GM18858 (cell line): ENCODE results near the gene IRF4.

ENCODE experiments used
- ATAC-seq: cut with Tn5 transposase; IDR thresholded peaks from one replicate; pipeline ENCODE4 v1.9.1; 2021; ENCODE audit not compliant: unreplicated experiment

IRF4 gene

DNA sequence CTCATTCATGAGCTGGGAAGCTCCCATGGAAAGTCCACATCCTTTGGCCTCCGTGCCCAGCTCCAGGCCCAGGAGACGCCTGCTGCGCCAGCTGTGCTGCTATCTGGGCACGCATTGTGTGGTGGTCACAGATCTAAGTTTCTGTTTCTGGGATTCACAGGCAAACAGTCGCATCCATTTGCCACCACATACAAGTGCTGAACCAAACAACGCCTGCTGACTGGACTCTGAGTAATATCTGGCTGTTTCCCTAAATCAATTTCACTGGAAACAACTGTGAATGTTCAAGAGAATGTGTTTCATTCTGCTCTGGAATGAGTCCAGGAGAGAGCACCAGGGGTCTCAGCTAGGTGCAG is 45.5 kb downstream of the IRF4 start:
- ATAC-seq = no peak

DNA sequence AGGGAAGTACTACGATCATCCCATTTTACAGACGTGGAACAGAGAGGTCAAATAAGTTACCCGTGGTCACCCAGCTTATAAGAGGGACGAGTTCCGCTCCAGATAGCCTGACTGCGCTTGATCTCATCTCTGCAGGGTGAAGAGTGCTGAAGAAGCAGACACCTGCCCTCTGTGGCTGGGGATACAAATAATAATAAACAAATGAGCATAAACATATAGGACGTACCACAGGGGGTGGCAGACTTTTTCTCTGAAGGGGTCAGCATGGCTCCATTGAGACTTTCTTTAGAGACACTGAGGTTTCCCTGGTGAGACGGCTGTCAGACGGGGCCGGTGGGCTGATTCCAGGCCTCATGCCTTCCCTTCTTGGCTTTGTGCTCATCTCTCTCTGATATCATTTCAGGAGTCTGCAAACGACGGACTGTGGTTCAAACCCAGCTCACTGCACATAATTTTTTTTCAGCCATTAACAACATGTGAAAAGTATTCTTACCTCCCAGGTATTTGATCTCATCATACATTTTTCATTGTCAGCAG is 47.1 kb downstream of the IRF4 start:
- no peak for ATAC-seq

DNA sequence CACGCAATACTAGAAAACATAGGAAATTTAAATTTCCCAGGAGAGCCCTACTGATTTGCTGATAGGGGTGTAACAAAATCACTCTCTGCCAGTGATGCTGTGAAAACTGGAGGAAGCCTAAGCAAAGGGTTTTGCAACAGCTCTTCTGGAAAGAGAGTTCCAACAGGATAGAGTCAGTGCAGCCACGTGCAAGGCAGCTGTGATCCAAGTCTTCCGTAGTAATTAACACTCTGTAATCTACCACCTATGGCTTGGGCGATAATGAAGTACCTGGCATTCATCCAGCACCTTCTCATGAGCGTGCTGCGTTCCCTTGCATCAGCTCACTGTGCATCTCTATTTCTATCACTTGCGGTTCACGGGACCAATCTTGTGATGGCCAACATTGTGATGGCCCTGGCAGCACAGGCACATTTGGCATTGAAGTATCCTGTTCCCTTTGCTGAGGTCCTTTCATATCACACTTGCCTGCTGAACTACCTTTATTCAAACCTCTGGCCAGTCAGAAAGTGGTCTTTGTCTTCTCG is 48.2 kb downstream of the IRF4 start:
- ATAC-seq = no peak

DNA sequence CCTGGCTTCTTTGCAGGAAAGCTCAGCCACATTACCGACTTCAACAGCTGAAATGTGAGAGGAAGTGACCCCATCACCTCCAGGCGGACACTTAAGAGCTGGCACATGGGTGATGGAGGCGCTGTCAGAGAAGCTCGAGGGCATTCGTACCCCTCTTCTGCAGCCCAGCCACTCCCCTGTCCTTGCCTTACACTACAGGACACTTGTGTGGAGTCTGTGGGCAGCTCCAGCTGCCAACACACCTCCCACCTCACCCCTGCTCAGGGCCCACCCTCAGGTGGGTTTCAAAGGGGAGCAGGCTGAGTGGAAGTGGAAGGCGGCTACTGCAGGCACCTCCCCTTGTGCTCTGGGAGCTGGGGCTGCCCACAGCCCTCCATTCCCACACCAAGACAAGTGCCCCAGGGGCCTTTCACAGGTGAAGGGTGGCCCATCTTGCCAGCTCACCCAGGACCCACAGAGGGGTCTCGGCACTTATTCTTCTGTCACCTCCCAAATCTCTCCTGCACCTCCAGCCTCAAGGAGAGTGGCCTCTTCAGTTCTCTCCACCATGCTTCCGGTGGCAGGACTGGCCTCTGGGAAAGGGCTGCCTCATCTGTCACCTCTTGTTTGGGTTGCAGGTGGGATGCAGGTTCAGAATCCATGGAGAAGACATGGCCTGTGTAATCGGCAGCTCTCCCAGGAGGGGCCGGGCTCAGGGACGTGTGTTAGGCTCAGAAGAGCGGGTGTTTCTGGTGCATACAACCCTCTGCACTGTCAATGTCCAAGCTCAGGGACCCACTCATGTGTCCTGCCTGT is 49.8 kb downstream of the IRF4 start:
- ATAC-seq = no peak

DNA sequence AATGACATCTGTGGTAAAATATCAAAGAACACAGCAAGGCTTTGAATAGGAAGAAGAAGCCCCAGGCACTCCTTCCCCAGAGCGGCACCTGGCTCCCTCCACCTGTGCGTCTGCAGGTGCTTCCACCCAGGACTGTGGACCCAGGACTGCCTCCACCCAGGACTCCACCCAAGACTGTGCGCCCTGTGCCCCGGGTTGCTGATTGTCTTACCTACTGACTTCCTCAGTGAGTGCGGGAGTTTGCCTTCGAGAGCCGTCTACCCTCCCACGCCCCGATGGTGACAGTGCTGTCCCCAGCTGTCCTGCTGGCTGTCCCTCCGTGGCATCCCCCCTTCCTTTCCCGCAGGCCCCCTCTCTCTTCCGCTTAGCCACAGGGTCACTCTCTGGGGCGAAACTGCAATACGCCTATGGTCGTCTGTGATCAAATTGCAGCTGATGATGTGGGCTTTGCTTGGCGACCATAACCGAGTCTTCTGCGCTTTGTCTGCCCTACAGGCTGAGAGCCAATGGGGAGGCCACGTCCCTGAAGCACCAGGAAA is 52.1 kb downstream of the IRF4 start:
- no peak for ATAC-seq

DNA sequence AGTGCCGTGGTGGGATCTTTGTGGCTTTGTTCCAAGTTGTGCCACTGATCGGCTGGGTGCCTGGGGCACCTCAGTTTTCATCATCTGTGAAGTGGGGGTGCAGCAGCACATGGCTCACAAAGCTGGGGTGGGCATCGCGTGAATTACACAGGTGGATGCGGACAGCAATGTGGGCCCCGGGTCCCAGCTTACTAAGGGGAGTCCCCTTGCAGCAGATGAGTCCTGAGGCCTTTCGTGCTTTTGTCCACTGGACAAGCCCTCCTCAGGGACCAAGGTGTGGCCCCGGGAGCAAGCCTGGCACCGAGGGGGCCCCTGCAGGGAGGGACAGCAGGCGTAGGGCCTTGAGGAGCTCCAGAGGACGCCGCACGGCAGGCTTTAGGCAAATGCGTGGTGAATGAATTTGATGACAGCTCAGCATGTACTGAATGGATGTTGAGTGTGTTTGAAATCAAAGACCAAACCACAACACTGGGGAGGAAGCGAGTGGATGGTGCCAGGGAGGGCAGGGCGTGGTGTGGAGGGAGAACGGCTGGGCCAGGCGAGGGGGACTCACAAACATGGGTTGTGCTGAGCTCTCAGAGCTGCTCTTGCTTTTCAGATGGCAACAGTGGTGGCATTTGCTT is 53.2 kb downstream of the IRF4 start:
- no peak for ATAC-seq

DNA sequence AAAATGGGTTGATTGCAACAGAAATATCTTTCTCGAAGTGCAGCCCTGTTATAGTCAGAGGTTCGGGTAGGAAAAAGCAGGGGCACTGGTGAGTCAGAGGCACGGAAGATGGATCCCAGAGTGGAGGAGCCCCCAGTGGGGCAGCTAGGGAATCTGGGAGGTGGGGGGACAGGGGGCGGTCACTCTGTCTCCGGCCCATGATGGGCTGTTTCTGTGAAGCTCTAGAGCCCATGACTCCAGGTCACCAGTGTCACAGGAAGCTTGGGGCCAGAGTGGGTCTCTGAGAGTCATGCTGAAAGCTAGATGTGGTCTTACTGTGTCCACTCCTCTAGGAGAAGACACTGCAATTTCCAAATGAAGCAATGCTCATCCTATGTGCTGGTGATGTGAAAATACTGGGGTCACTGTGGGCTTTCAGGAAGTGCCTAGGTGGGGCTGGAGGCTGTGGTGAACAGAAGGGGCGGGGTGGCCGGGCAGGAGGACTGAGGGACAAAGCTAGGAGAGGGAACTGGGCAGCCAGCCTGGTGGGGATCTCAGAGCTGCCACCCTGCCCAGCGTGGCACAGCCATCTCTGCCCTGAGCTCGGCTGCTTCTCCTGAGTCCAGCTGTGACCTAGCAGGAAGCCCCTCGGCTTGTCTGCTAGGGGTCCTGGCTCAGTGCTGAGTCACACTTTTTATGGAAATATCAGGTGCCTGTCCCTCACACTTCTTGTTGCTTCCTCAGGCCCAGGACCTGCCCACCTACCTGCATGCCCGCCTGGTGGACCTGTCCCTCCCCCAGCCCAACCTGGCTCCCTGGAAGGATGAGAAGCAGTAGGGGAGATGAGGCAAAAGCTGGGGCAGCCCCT is 54.2 kb downstream of the IRF4 start:
- ATAC-seq = no peak

DNA sequence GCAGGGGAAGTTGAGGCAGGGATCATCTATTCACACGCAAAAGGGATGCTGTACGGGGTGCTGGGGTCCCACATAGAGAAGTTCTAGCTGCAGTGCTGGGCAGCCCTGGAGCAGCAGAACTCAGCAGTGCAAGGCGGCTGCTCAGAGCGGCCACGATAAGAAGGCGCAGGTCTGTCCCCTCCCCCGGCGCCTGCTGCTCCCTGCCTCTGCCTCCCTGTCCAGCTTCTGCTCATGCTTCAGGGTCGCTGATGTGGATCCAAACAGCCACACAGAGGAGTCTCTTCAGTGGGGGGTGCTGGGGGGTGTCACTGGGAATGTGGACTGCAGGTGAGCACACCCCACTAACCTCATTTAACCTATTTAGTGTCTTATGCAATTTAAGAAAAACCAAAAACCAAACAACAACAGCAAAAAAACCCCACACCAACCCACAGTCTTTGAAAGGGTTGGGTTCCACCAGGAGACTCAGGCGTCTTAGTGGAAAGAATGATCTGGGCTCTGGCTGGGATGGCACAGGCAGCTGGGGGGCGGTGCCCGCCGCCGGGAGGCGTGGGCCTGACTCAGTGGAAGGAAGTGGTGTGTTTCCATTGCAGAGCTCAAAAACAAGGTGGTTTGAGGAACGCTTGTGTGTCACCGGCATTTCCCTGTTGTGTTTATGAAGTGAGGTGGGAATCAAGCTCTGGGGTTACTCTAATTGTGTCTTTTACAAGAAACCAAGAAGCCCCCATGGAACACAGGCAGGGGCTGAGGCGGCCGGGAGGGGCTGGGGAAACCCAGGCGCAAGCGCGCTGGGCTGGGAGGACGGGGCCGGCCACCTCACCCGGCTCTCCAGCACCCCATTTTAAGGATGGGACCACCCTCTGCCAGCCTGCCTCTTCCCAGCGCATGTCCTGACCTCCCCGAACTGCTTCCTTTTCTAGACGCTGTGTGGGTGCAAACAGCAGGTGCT is 55.1 kb downstream of the IRF4 start:
- no peak for ATAC-seq

DNA sequence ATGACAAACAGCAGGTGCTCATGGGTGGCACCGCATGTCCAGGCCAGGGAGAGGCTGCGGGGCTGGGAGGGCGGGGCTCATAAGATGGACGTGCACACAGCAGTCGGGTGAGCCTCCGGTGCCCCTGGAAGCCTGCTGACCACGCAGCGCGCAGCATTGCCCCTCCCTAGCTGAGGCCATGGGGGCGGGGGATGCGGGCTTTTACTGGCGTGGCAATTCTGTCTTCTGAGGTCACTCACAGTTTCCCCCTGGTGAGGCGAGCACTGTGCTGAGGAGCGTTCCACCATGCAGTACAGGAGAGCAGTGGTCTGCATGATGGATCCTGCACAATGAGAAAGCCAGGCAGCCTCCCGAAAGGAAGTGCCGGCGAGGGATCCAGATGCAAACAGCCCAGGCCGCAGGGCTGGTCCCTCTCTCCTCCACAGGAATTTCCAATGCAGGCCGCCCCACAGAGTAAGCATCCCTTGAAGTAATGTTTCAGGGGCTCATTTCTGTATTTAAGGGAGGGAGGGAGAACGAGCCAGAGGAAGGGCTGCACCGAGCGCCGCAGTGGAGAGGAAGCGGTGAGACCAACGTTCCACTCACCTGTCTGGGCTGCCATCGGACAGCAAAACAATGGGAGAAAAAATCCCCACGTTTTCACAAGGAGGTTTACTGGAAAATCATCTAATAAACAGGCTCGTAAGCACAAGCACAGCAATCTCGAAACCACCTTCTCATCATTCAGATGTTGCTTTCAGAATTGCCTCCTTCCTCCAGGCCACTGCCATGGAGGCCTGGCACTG is 56.0 kb downstream of the IRF4 start:
- ATAC-seq = no peak

DNA sequence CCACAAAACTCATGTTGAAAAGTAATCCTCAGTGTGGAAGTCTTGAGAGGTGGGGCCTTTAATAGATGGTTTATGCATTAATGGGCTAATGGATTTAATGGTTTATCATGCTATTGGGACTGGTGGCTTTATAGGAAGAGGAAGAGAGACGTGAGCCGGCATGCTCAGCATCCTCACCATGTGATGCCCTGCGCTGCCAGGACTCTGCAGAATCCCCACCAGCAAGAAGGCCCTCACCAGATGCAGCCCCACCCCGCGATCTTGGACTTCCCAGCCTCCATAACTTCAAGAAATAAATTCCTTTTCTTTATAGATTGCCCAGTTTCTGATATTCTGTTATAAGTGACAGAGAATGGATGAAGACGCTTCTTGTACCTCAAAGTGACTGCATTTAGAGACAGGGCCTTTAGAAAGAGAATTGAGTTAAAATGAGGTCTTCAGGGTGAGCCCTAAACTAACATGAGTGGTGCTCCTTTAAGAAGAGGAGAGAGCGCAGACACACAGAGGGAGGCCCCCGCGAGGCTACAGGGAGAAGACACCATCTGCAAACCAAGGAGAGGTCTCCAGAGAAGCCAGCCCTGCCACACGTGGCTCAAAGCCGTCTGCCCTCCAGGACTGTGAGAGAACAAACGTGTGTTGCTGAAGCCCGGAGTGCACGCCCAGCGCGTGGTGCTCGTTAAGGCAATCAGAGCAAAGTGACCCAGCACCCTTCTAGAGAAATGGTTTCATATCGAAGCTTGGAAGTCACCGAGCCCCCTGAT is 56.9 kb downstream of the IRF4 start:
- ATAC-seq = no peak

DNA sequence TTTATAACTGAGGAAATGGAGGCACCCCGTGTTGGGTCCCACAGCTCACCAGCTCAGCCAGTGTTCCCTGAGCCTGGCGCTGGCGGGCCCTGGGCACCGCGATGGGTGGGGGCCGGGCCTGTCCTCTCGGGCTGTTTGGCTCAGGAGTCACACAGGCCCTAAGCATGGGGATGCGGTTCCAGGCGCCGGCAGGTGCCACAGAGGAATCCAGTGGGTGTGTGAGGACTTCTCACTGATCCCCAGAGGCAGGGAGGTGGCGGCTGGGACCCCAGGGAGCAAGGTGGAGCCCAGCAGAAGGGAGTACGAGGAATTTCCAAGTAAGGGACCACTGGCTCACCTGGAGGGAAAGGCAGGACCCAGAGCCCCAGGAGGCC is 57.5 kb downstream of the IRF4 start:
- no peak for ATAC-seq

DNA sequence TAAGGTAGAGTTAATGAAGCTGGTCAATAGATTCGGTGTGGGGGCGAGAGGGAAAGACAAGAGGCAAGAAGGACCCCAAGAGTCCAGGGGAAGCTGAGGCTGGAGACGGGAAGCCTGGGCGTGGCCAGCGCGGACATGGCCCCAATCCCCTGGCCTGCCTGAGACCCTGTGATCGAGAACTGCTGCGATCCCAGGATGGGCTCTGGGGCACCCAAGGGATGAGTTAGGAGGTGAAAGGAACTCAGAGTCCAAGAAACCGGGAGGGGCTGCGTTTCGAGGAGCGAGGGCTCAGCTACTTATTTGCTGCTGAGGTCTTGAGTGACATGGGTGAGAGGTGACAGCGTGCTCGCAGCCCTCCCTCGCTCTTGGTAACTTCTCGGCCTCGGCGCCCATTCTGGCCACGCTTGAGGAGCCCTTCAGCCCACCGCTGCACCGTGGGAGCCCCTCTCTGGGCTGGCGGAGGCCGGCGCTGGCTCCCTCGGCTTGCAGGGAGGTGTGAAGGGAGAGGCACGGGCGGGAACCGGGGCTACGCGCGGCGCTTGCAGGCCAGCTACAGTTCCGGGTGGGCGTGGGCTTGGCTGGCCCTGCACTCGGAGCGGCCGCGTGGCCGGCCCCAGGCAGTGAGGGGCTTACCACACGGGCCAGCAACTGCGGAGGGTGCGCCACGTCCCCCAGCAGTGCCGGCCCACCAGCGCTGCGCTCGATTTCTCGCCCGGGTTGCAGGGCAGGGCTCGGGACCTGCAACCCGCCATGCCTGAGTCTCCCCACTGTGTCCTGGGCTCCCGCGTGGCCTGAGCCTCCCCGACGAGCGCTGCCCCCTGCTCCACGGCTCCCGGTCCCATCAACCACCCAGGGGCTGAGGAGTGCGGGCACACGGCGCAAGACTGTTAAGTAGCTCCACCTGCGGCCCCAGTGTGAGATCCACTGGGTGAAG is 58.2 kb downstream of the IRF4 start:
- ATAC-seq = no peak

DNA sequence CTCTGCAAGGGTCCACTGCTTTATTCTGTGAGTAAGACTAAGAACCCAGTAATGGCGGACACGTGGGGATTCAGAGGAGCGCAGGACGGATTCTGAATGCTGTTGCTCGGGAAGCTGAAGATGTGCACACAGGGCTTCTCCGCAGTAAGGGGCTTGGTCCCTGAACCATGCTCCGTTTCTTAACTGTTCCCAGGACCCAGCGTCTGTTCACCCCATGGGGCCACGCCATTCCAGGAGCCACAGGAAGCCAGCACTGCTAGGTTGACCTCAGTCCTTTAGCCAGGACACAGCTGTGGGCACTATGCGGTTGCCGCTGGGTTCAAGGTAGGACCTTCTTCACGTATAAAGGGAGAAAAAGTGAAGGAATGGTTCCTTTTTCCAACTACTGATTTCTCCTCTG is 59.8 kb downstream of the IRF4 start:
- no peak for ATAC-seq

DNA sequence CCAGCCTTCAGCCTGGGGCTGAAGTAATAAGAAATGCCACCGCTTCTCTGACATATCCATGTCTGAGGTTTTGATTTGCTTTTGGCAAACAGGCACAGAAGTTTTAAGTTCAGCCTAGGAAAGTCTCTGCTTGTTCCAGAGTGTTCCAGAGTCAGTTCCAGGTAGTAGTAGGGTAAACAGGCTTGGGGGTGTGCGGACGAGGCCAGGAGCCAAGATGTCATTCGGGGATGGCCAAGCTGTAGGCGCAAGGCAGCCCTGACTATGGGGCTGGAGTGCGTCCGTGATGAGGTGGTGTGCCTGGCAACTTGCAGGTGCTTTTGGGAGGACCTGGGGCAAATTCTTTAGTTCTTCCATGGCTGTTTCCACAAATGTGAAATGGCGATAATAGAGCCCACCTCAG is 60.3 kb downstream of the IRF4 start:
- ATAC-seq = no peak

DNA sequence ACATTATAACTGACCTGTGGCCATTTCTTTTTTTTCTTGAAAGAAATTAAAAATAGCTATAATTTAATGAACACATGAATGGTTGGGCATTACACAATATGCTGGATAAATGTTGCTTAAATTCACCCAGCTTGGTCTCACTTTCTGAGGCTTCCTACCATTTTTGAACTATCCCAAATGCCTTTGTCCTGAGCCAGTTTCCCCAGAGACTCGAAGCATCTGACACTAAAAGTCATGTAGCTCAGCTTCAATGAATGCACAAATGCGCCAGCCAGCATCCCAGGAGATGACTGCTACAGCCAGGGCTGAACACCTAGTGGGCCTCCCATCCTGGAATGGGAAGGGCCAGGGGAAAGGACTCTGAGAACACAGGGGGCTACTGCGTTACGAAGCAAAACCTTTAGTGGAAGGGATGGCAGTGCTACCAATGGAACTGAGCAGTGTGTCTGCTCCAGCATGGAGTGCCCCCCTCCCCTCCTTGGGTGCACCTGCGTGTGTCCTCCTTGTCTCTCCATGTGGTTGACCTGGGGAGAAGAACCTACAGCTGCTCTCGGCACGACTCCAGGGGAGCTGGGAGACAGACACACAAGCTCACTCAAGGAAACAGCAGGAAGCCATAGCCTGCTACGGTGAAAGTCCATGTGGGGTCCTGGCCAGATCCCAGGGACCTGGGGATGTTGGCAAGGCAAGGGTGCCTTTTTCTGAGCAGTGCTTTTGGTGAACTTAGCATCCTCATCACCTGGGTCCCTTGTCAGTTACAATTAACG is 60.9 kb downstream of the IRF4 start:
- no peak for ATAC-seq

DNA sequence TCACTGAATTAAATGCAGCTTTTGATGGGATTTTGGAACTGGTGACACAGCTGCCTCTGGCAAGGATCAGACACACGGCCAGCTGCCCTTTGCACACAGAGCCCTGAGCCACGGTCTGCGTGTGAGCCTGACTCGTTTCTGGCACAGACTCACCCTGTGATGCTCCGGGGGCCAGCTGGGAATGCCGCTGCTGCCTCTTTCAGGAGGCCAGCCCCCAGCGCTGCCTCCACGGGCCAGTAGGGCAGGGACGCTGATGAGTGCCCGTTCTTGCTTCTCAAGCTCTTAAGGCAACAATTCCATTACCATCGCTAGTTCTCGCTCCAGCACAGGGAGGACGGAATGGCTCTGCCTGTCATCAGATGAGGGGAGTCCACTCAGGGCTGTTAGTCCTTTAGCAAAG is 61.6 kb downstream of the IRF4 start:
- ATAC-seq = no peak
